ENCODE measurements around the gene ETDB. TPM values are rescaled to one million over a fixed set of nuclear protein-coding genes. Genes with fewer than 3 reads are reported as not detected.

ETDB gene
- total and polyA plus RNA-seq, 2 of the 13 experiments (the other 11 are each of a cell fraction or from before 2014, with no cell fraction given), result not detected

GRCh38 chrX:135094726-135095125 is 25.6 kb downstream of the ETDB start:
- WGBS (ENCODE audit: low lambda C conversion rate), result 8% methylated on average over 3 of the region's 6 CpGs
- DNase-seq (ENCODE audit: low spot score) (no peak), ATAC-seq (no peak; the same call in 2 of the 3 replicates), FAIRE-seq (no peak)
- no peak overlapping the region for H2AFZ ChIP-seq (ENCODE audit: low read length)
- H3K9ac ChIP-seq (ENCODE audit: insufficient read depth, low read depth, low read length), result no peak overlapping the region
- H3K27me3 ChIP-seq (ENCODE audit: control insufficient read depth in 1 of 2, insufficient read depth in 2 of 2, low read length in 2 of 2), result no peaks in the 10 kb centered on the region
- H3K27ac ChIP-seq (ENCODE audit: extremely low read length, insufficient read depth, low read length), result no peak overlapping the region
- H3K36me3 ChIP-seq (replicated peaks in 1 of 2; ENCODE audit: control insufficient read depth in 1 of 2, insufficient read depth in 2 of 2, low read length in 2 of 2), result no peaks in the 10 kb centered on the region
- ChIA-PET POLR2A (no interaction called here), CTCF (ENCODE audit: low intra/inter-chr PET ratio, low total read pairs) (no interaction called here)
- intact Hi-C loops (cut with micrococcal nuclease; ENCODE audit: unreplicated experiment), result no loop called here
- H3K4me2 ChIP-seq (ENCODE audit: low read depth, low read length), result no peak overlapping the region
- no TSS peak for BruUV-seq (replicated peaks)
- H3K4me3 ChIP-seq (replicated peaks in 1 of 3; ENCODE audit: insufficient read depth in 1 of 3, low read depth in 2 of 3, low read length in 3 of 3), result no peak overlapping the region
- H3K9me3 ChIP-seq (ENCODE audit: low read length), result no peaks in the 10 kb centered on the region
- in situ Hi-C loops (cut with HindIII; ENCODE audit: extremely low pct_ligation_motif_present, low pct_unique_long_range_greater_than_20kb), result no loop called here
- H3K79me2 ChIP-seq (ENCODE audit: insufficient read depth, low read length), result no peaks in the 10 kb centered on the region
- TF ChIP-seq CEBPB (IDR thresholded peaks at IDR 0.05; ENCODE audit: borderline replicate concordance, low read depth, low read length), result peak; percentile 53; the same call in 1 of the 2 replicates
- TF ChIP-seq ZC3H13 (CRISPR knock-in tag; IDR thresholded peaks at IDR 0.05), result no peak
- TF ChIP-seq ATF4 (CRISPR knock-in tag; IDR thresholded peaks at IDR 0.05), result peak in 1 of 2 experiments; percentile 72; a peak in 2 of 4 replicates
- peak in 1 of 2 experiments; percentile 28; a peak in 1 of 4 replicates for TF ChIP-seq NR2F1 (CRISPR knock-in tag; IDR thresholded peaks at IDR 0.05)
- H4K20me1 ChIP-seq (ENCODE audit: insufficient read depth, low read length), result no peaks in the 10 kb centered on the region
- H3K4me1 ChIP-seq (ENCODE audit: insufficient read depth, low read length), result no peaks in the 10 kb centered on the region

GRCh38 chrX:135089126-135089525 is 31.2 kb downstream of the ETDB start:
- in situ Hi-C loops (cut with HindIII; ENCODE audit: extremely low pct_ligation_motif_present, low pct_unique_long_range_greater_than_20kb) (no loop called here), intact Hi-C loops (cut with micrococcal nuclease; ENCODE audit: unreplicated experiment) (no loop called here)
- ChIA-PET POLR2A (no interaction called here), CTCF (ENCODE audit: low intra/inter-chr PET ratio, low total read pairs) (no interaction called here)
- Histone ChIP-seq H2AFZ (ENCODE audit: low read length) (no peak overlapping the region), H3K4me3 (replicated peaks in 1 of 3; ENCODE audit: insufficient read depth in 1 of 3, low read depth in 2 of 3, low read length in 3 of 3) (no peak overlapping the region), H3K4me1 (ENCODE audit: insufficient read depth, low read length) (no peaks in the 10 kb centered on the region), H3K27me3 (ENCODE audit: control insufficient read depth in 1 of 2, insufficient read depth in 2 of 2, low read length in 2 of 2) (no peaks in the 10 kb centered on the region), H3K27ac (ENCODE audit: extremely low read length, insufficient read depth, low read length) (no peak overlapping the region), H3K9ac (ENCODE audit: insufficient read depth, low read depth, low read length) (no peak overlapping the region), H3K4me2 (ENCODE audit: low read depth, low read length) (no peak overlapping the region), H3K36me3 (replicated peaks in 1 of 2; ENCODE audit: control insufficient read depth in 1 of 2, insufficient read depth in 2 of 2, low read length in 2 of 2) (no peaks in the 10 kb centered on the region), H3K9me3 (ENCODE audit: low read length) (no peaks in the 10 kb centered on the region), H3K79me2 (ENCODE audit: insufficient read depth, low read length) (no peaks in the 10 kb centered on the region), H4K20me1 (ENCODE audit: insufficient read depth, low read length) (no peaks in the 10 kb centered on the region)
- ATAC-seq (no peak), DNase-seq (ENCODE audit: low spot score) (no peak), FAIRE-seq (no peak)
- TF ChIP-seq ZNF24 (IDR thresholded peaks at IDR 0.05) (no peak), ZNF563 (CRISPR knock-in tag; IDR thresholded peaks at IDR 0.05) (no peak), SKI (IDR thresholded peaks at IDR 0.05; ENCODE audit: partially characterized antibody) (no peak), MNT (IDR thresholded peaks at IDR 0.05) (no peak), MATR3 (CRISPR knock-in tag; IDR thresholded peaks at IDR 0.05) (no peak), RCOR2 (CRISPR knock-in tag; IDR thresholded peaks at IDR 0.05) (no peak), ARNTL (CRISPR knock-in tag; IDR thresholded peaks at IDR 0.05) (no peak)
- 48% methylated on average over 2 of the region's 3 CpGs for WGBS (ENCODE audit: low lambda C conversion rate)
- BruUV-seq (replicated peaks), result no TSS peak
